ENCODE measurements around the gene TRMT2B. TPM values are rescaled to one million over a fixed set of nuclear protein-coding genes. Genes with fewer than 3 reads are reported as not detected.

Gene TRMT2B
- total and polyA plus RNA-seq, 10 of the 15 experiments (the other 5 are each of a cell fraction or from before 2014, with no cell fraction given): 2.5 to 14.2 (median 11.5) TPM

GRCh38 chrX:100990139-100990538 is 61.8 kb downstream of the TRMT2B start:
- ChIA-PET SMC1A (ENCODE audit: uncharacterized antibody, unreplicated experiment) (no interaction called here), RAD21 (ENCODE audit: unreplicated experiment) (no interaction called here), CTCF (no interaction called here), POLR2A (no interaction called here)
- Histone ChIP-seq H3K4me3 (no peak overlapping the region), H3K27ac (ENCODE audit: control insufficient read depth, insufficient read depth) (no peak overlapping the region), H3K9me3 (replicated peaks; ENCODE audit: control insufficient read depth, insufficient read depth, low read length) (no peaks in the 10 kb centered on the region), H3K4me1 (ENCODE audit: control insufficient read depth, insufficient read depth, low read length) (peaks cover 5% of the 10 kb centered on the region), H3K27me3 (replicated peaks in 1 of 2; ENCODE audit: control insufficient read depth in 2 of 2, insufficient read depth in 2 of 2, low read length in 1 of 2) (no peaks in the 10 kb centered on the region), H3K79me2 (ENCODE audit: control insufficient read depth, insufficient read depth, low read length) (no peaks in the 10 kb centered on the region), H2AFZ (ENCODE audit: control insufficient read depth, low read depth, low read length) (no peak overlapping the region), H3K36me3 (ENCODE audit: control insufficient read depth in 2 of 2, insufficient read depth in 2 of 2, low read length in 1 of 2) (no peaks in the 10 kb centered on the region), H3K4me2 (ENCODE audit: control insufficient read depth, insufficient read depth) (no peak overlapping the region), H3K9ac (ENCODE audit: control insufficient read depth, insufficient read depth, low read length) (no peak overlapping the region), H4K20me1 (ENCODE audit: control insufficient read depth, insufficient read depth) (no peaks in the 10 kb centered on the region)
- FAIRE-seq (no peak), DNase-seq (ENCODE audit: low read depth, low spot score) (no peak), ATAC-seq (no peak)
- 24% methylated on average over 2 of the region's 2 CpGs for WGBS (ENCODE audit: insufficient coverage, insufficient replicate concordance, low lambda C conversion rate, missing lambda C conversion rate)
- intact Hi-C loops (cut with micrococcal nuclease; ENCODE audit: unreplicated experiment): no loop called here
- no TSS peak for BruUV-seq (replicated peaks)
- in situ Hi-C loops (cut with MboI): no loop called here
- no peak for TF ChIP-seq REST (IDR thresholded peaks at IDR 0.05; ENCODE audit: low read depth, low read length)
- no peak for TF ChIP-seq CHD1 (IDR thresholded peaks at IDR 0.05; ENCODE audit: low read depth, low read length)
- no peak for TF ChIP-seq SREBF1 (IDR thresholded peaks at IDR 0.05; ENCODE audit: low read length)
- TF ChIP-seq JUND (IDR thresholded peaks at IDR 0.05; ENCODE audit: low read depth, low read length): no peak
- TF ChIP-seq SIN3A (IDR thresholded peaks at IDR 0.05; ENCODE audit: low read depth, low read length): no peak
- no peak for TF ChIP-seq ZNF217 (IDR thresholded peaks at IDR 0.05)
- no peak for TF ChIP-seq E4F1 (IDR thresholded peaks at IDR 0.05; ENCODE audit: borderline replicate concordance, partially characterized antibody)
- no peak for TF ChIP-seq IRF4 (IDR thresholded peaks at IDR 0.05; ENCODE audit: low read depth, low read length)
- no peak for TF ChIP-seq ZSCAN29 (IDR thresholded peaks at IDR 0.05)
- TF ChIP-seq ETV6 (conservative IDR thresholded peaks at IDR 0.05 in 1 of 2, IDR thresholded peaks at IDR 0.05 in 1 of 2; ENCODE audit: borderline replicate concordance in 1 of 2, low read depth in 1 of 2): no peak
- no peak for TF ChIP-seq BCL3 (IDR thresholded peaks at IDR 0.05; ENCODE audit: borderline replicate concordance, insufficient read depth, low read depth, low read length, poor library complexity, severe bottlenecking)
- no peak for TF ChIP-seq CEBPZ (IDR thresholded peaks at IDR 0.05; ENCODE audit: low read depth, low read length)
- TF ChIP-seq BMI1 (IDR thresholded peaks at IDR 0.05; ENCODE audit: borderline replicate concordance): no peak
- TF ChIP-seq TARDBP (IDR thresholded peaks at IDR 0.05; ENCODE audit: borderline replicate concordance): no peak
- no peak for TF ChIP-seq SUZ12 (IDR thresholded peaks at IDR 0.05; ENCODE audit: unreplicated experiment)

Measured in GM12878 (cell line).